IMR-90 (cell line): Measurements from ENCODE around the gene NKX1-1. TPM values are rescaled to one million over a fixed set of nuclear protein-coding genes. Genes with fewer than 3 reads are reported as not detected.

Experiments used
- ATAC-seq: fragments of 200-7000 bp; cut with Tn5 transposase; 2 replicates; pipeline ENCODE4 v1.9.1; 2020; ENCODE audit warnings: low read depth, mild to moderate bottlenecking, moderate library complexity
- BruUV-seq: library from RNA; stranded (reverse); fragments of 400-500 nt; replicated peaks from 2 replicates; lab custom pipeline; 2021; lab: Mats Ljungman, UMichigan
- CTCF ChIA-PET: fragments of 300-600 bp; formaldehyde crosslinking; extraction: SDS; loops from one replicate; lab custom pipeline; 2021; ENCODE audit warnings: antibody characterized with exemption; lab: Yijun Ruan, JAX
- POLR2A ChIA-PET: fragments of 300-600 bp; sonication (Branson Sonifier 250); formaldehyde crosslinking; loops from one replicate; lab custom pipeline; 2022; ENCODE audit warnings: antibody characterized with exemption; ENCODE audit not compliant: unreplicated experiment; lab: Charles Lee
- DNase-seq: peaks from one replicate; pipeline ENCODE4 v3.0.0; 2013
- H2AFZ ChIP-seq: replicated peaks from 2 replicates; pipeline ENCODE3; 2013; ENCODE audit warnings: low read length, mild to moderate bottlenecking; ENCODE audit not compliant: poor library complexity
- H2AK5ac ChIP-seq: 2 replicates; pipeline ENCODE4 v1.6.1; 2013; ENCODE audit warnings: low read depth, low read length, inconsistent platforms
- H2AK9ac ChIP-seq: replicated peaks from 2 replicates; pipeline ENCODE3; 2013; ENCODE audit warnings: mild to moderate bottlenecking, low read depth, low read length, moderate library complexity; ENCODE audit not compliant: poor library complexity
- H2BK120ac ChIP-seq: 2 replicates; pipeline ENCODE4 v1.6.1; 2013; ENCODE audit warnings: low read depth, low read length, inconsistent platforms
- H2BK15ac ChIP-seq: 3 replicates; pipeline ENCODE4 v1.6.1; 2013; ENCODE audit warnings: low read depth, low read length, inconsistent platforms
- H2BK20ac ChIP-seq: 2 replicates; pipeline ENCODE4 v1.6.1; 2013; ENCODE audit warnings: low read depth, mild to moderate bottlenecking, inconsistent platforms, low read length, moderate library complexity
- H2BK5ac ChIP-seq: 2 replicates; pipeline ENCODE4 v1.6.1; 2013; ENCODE audit warnings: mild to moderate bottlenecking, low read depth, low read length, inconsistent platforms; ENCODE audit not compliant: poor library complexity, severe bottlenecking
- H3K14ac ChIP-seq: replicated peaks from 2 replicates; pipeline ENCODE4 v1.6.1; 2013; ENCODE audit warnings: low read depth, low read length, inconsistent platforms
- H3K18ac ChIP-seq: 2 replicates; pipeline ENCODE4 v1.6.1; 2013; ENCODE audit warnings: low read depth, low read length, control low read depth
- H3K23ac ChIP-seq: 2 replicates; pipeline ENCODE4 v1.6.1; 2013; ENCODE audit warnings: low read depth, low read length, inconsistent platforms
- H3K27ac ChIP-seq: 2 replicates; pipeline ENCODE4 v1.5.1; 2013; ENCODE audit warnings: mild to moderate bottlenecking, control low read depth, low read length; ENCODE audit not compliant: insufficient read depth
- H3K27me3 ChIP-seq: 2 replicates; pipeline ENCODE4 v1.6.1; 2013; ENCODE audit warnings: low read length; ENCODE audit not compliant: control insufficient read depth, insufficient read depth
- H3K36me3 ChIP-seq: 2 replicates; pipeline ENCODE4 v1.6.1; 2013; ENCODE audit warnings: low read length, mixed read lengths; ENCODE audit not compliant: control insufficient read depth, insufficient read depth
- H3K4ac ChIP-seq: 2 replicates; pipeline ENCODE4 v1.6.1; 2013; ENCODE audit warnings: low read depth, low read length, inconsistent platforms
- H3K4me1 ChIP-seq: 2 replicates; pipeline ENCODE4 v1.6.1; 2013; ENCODE audit warnings: low read length, mixed read lengths; ENCODE audit not compliant: control insufficient read depth, insufficient read depth
- H3K4me2 ChIP-seq: 2 replicates; pipeline ENCODE4 v1.6.1; 2013; ENCODE audit warnings: low read depth, mild to moderate bottlenecking, control low read depth, low read length, moderate library complexity
- H3K4me3 ChIP-seq: 2 replicates; pipeline ENCODE4 v1.5.1; 2013; ENCODE audit warnings: low read depth, mild to moderate bottlenecking, control low read depth, low read length, moderate library complexity; ENCODE audit not compliant: insufficient read depth
- H3K56ac ChIP-seq: 2 replicates; pipeline ENCODE4 v1.6.1; 2013; ENCODE audit warnings: low read length, inconsistent platforms; ENCODE audit not compliant: insufficient read depth; ENCODE audit errors: extremely low read depth
- H3K79me1 ChIP-seq, 2 experiments: 2 replicates each; pipeline ENCODE4 v1.6.1; 2013; ENCODE audit warnings: low read length in 2 of 2, inconsistent platforms in 1 of 2, low read depth in 1 of 2
- H3K9ac ChIP-seq: 2 replicates; pipeline ENCODE4 v1.6.1; 2013; ENCODE audit warnings: low read depth, low read length, control low read depth
- H3K9me1 ChIP-seq: 2 replicates; pipeline ENCODE4 v1.6.1; 2013; ENCODE audit warnings: low read length, inconsistent platforms; ENCODE audit not compliant: insufficient read depth
- H3K9me3 ChIP-seq: 2 replicates; pipeline ENCODE4 v1.6.1; 2013; ENCODE audit warnings: low read length; ENCODE audit not compliant: control insufficient read depth, insufficient read depth
- H4K20me1 ChIP-seq: 2 replicates; pipeline ENCODE4 v1.6.1; 2013; ENCODE audit warnings: low read length, inconsistent platforms; ENCODE audit not compliant: insufficient read depth
- H4K5ac ChIP-seq: 2 replicates; pipeline ENCODE4 v1.6.1; 2013; ENCODE audit warnings: mild to moderate bottlenecking, low read depth, low read length, control low read depth
- H4K8ac ChIP-seq, 2 experiments: 2 replicates each; pipeline ENCODE4 v1.6.1; 2013; ENCODE audit warnings: low read depth in 2 of 2, low read length in 2 of 2, control low read depth in 1 of 2, inconsistent platforms in 1 of 2
- H4K91ac ChIP-seq: 2 replicates; pipeline ENCODE4 v1.6.1; 2013; ENCODE audit warnings: low read depth, low read length, inconsistent platforms; ENCODE audit not compliant: insufficient read depth
- BHLHE40 ChIP-seq: fragments of 150-350 bp; IDR thresholded peaks from 2 replicates; pipeline ENCODE4 v1.6.1; 2016; ENCODE audit warnings: mild to moderate bottlenecking, low read depth, low read length
- CEBPB ChIP-seq: IDR thresholded peaks from 2 replicates; pipeline ENCODE4 v1.6.1; 2012; ENCODE audit warnings: low read depth, low read length, improper control_type of control experiment
- CHD1 ChIP-seq: IDR thresholded peaks from 2 replicates; pipeline ENCODE4 v1.6.1; 2012; ENCODE audit warnings: low read depth, low read length, improper control_type of control experiment
- ELK1 ChIP-seq: fragments of 150-350 bp; IDR thresholded peaks from 2 replicates; pipeline ENCODE4 v1.6.1; 2016; ENCODE audit warnings: low read depth, mild to moderate bottlenecking, low read length, moderate library complexity, borderline replicate concordance
- FOS ChIP-seq: fragments of 150-350 bp; IDR thresholded peaks from 2 replicates; pipeline ENCODE4 v1.6.1; 2016; ENCODE audit warnings: low read depth, low read length
- MAFK ChIP-seq: IDR thresholded peaks from 2 replicates; pipeline ENCODE4 v1.6.1; 2012; ENCODE audit warnings: low read depth, low read length, improper control_type of control experiment
- MAZ ChIP-seq: IDR thresholded peaks from 2 replicates; pipeline ENCODE4 v1.6.1; 2012; ENCODE audit warnings: low read depth, mild to moderate bottlenecking, low read length, improper control_type of control experiment, moderate library complexity, borderline replicate concordance
- MXI1 ChIP-seq: IDR thresholded peaks from 2 replicates; pipeline ENCODE4 v1.6.1; 2012; ENCODE audit warnings: low read depth, mild to moderate bottlenecking, low read length, moderate library complexity, borderline replicate concordance
- NFE2L2 ChIP-seq: fragments of 150-350 bp; IDR thresholded peaks from 2 replicates; pipeline ENCODE4 v1.6.1; 2016; ENCODE audit warnings: low read depth, mild to moderate bottlenecking, low read length
- POLR2A ChIP-seq: IDR thresholded peaks from 2 replicates; pipeline ENCODE4 v1.6.1; 2012; ENCODE audit warnings: mild to moderate bottlenecking, low read depth, low read length
- RAD21 ChIP-seq: IDR thresholded peaks from 2 replicates; pipeline ENCODE4 v1.6.1; 2012; ENCODE audit warnings: low read length, improper control_type of control experiment
- RCOR1 ChIP-seq: IDR thresholded peaks from 2 replicates; pipeline ENCODE4 v1.6.1; 2012; ENCODE audit warnings: mild to moderate bottlenecking, low read length, improper control_type of control experiment; ENCODE audit not compliant: insufficient replicate concordance
- SMC3 ChIP-seq: fragments of 150-350 bp; IDR thresholded peaks from 2 replicates; pipeline ENCODE4 v1.6.1; 2016; ENCODE audit warnings: low read depth, mild to moderate bottlenecking, antibody characterized with exemption, low read length, moderate library complexity
- USF2 ChIP-seq: fragments of 150-350 bp; IDR thresholded peaks from 2 replicates; pipeline ENCODE4 v1.6.1; 2017; ENCODE audit warnings: mild to moderate bottlenecking, antibody characterized with exemption, low read length, low read depth
- WGBS, 2 experiments: methylation state at CpG; one replicate each; pipeline versions ENCODE4 v1.1.5 to v1.1.7; 2013; ENCODE audit warnings: missing lambda C conversion rate in 2 of 2; ENCODE audit not compliant: insufficient read length in 1 of 2; ENCODE audit errors: extremely low coverage in 2 of 2; 5-methylcytosine and 5-hydroxymethylcytosine counted together
- dilution Hi-C: fragments of 300-500 bp; cut with HindIII; formaldehyde crosslinking; loops from one replicate; pipeline ENCODE4 v1.14.3; 2018; ENCODE audit warnings: low sequenced_read_pairs; ENCODE audit not compliant: unreplicated experiment
- in situ Hi-C: fragments of 300-500 bp; cut with MboI; formaldehyde crosslinking; loops from 3 replicates; pipeline ENCODE4 v1.14.3; 2019; ENCODE audit warnings: low sequenced_read_pairs, inconsistent platforms, mixed read lengths
- intact Hi-C: fragments of 100-400 bp; cut with micrococcal nuclease; formaldehyde crosslinking; loops from 2 replicates; pipeline ENCODE4 v1.10.0; 2022
- polyA plus RNA-seq, 3 experiments: library from polyadenylated mRNA; depleted of rRNA; stranded (reverse); fragments of >200 nt; gene quantifications; 2 replicates each; pipeline ENCODE4 v1.2.3, GENCODE V29; 2012; ENCODE audit warnings: low replicate concordance in 1 of 3
- total RNA-seq: library from RNA; depleted of rRNA; stranded (reverse); fragments of >200 nt; gene quantifications from 2 replicates; pipeline ENCODE4 v1.2.3, GENCODE V29; 2012

NKX1-1 gene
- total and polyA plus RNA-seq, 2 of the 4 experiments (the other 2 are of a cell fraction) = not detected

GRCh38 chr4:1446502-1447386, 40.5 kb upstream of the NKX1-1 start (continued):
- no peak for TF ChIP-seq SMC3

- H3K4me3 ChIP-seq = no peak overlapping the region
- no peak overlapping the region for H2BK15ac ChIP-seq
- H2BK120ac ChIP-seq = no peak overlapping the region
- H4K91ac ChIP-seq = no peak overlapping the region
- no peak overlapping the region for H2AK9ac ChIP-seq
- no peak for DNase-seq
- no peak overlapping the region for H3K56ac ChIP-seq
- WGBS, 2 experiments = 80% methylated on average over 10 of the region's 21 CpGs; no CpG with 5 or more reads in 1 of the 2 experiments
- no peaks in the 10 kb centered on the region for H3K9me1 ChIP-seq
- H2BK5ac ChIP-seq = no peak overlapping the region
- H3K9me3 ChIP-seq = peaks cover 2% of the 10 kb centered on the region; the same call in 1 of the 2 replicates
- H4K5ac ChIP-seq = no peak overlapping the region
- H3K27me3 ChIP-seq = peaks cover 3% of the 10 kb centered on the region; the same call in 1 of the 2 replicates
- no peaks in the 10 kb centered on the region for H3K79me1 ChIP-seq
- ChIA-PET POLR2A (no interaction called here), CTCF (no interaction called here)
- dilution Hi-C loops = no loop called here
- H3K9ac ChIP-seq = no peak overlapping the region
- no peaks in the 10 kb centered on the region for H4K20me1 ChIP-seq
- no peak overlapping the region for H3K14ac ChIP-seq
- in situ Hi-C loops = no loop called here
- H3K36me3 ChIP-seq = no peaks in the 10 kb centered on the region
- H3K4ac ChIP-seq = no peak overlapping the region
- no TSS peak for BruUV-seq
- H4K8ac ChIP-seq = no peak overlapping the region
- H3K23ac ChIP-seq = no peak overlapping the region
- H3K27ac ChIP-seq = no peak overlapping the region
- H2BK20ac ChIP-seq = no peak overlapping the region
- H3K18ac ChIP-seq = no peak overlapping the region
- H3K4me2 ChIP-seq = no peak overlapping the region
- no peak overlapping the region for H2AFZ ChIP-seq
- ATAC-seq = no peak
- no peak overlapping the region for H2AK5ac ChIP-seq
- no peaks in the 10 kb centered on the region for H3K4me1 ChIP-seq
- intact Hi-C loops = no loop called here
- TF ChIP-seq MXI1 (no peak), POLR2A (no peak), USF2 (no peak), BHLHE40 (no peak), NFE2L2 (no peak), RAD21 (no peak), MAFK (no peak), ELK1 (no peak), RCOR1 (no peak), MAZ (no peak), CHD1 (no peak), FOS (no peak), CEBPB (no peak)
Measured at GRCh38 chr4:1445716-1446445, 39.6 kb upstream of the NKX1-1 start.
